GM18861 (cell line): ENCODE results near the gene B3GNT3.

ENCODE experiments used
- ATAC-seq: cut with Tn5 transposase; IDR thresholded peaks from one replicate; pipeline ENCODE4 v1.9.1; 2021; ENCODE audit not compliant: unreplicated experiment

The B3GNT3 gene

GRCh38 chr19:17855280-17856152 lies 60.6 kb downstream of the B3GNT3 start:
- ATAC-seq: no peak

- peak; percentile 90 for ATAC-seq
These were observed 64.8 kb downstream of the B3GNT3 start, which contains the start of gene RPL18A for GRCh38 chr19:17859533-17860330. Gene RPL18A (plus strand): TSS chr19:17859910. CDS start chr19:17859957, 47 bp downstream.

GRCh38 chr19:17860331-17860992 lies 65.5 kb downstream of the B3GNT3 start:
- ATAC-seq: no peak

DNA sequence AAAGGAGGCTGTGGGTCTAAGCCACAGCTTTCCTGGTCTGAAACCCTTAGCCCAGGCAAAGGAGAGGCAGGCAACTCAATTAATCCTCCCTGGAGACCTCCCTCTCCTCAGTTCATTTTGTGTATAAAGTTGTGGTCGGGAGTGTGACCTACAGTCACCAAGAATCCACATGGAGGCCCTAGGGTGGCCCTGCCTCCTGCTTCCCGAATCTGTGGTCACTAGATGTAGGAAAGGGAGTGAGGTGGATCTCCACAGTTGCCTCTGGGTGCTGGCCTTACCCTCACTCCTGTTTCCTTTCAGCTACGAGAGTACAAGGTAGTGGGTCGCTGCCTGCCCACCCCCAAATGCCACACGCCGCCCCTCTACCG lies 66.0 kb downstream of the B3GNT3 start:
- no peak for ATAC-seq

DNA sequence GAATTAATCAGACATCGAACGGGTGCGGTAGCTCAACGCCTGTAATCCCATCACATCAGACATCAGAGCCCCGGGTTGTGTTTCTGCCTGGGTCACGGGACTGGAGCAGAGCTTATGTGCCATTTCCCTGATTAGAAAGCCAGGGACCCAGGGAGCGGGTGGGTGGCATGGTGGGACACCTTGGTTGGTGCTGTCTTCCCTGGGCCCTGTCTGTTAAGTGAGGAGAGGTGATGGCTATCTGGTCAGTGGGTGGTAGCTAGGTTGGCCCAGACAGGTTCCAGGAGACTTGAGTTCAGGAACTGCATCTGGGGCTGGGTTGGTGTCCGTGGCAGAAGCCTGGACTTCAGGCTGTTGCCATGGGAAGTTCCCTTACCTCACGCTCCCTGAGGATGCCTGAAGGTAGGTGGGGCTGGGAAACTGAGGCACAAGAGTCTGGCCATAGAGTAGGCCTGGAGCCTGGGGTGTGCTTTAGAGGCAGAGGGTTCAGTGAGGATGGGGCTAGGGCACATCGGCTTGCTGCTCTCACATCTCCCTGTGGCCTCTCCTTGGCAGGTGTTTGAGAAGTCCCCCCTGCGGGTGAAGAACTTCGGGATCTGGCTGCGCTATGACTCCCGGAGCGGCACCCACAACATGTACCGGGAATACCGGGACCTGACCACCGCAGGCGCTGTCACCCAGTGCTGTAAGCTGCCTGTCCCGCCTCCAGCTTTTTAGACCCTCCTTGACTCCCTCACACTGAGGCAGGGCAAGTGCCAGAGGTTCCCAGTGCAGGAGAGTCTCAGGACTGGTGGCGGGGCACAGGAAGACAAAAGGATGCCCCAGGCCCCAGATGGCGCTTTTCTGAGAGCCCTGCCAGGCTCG lies 66.8 kb downstream of the B3GNT3 start:
- ATAC-seq: no peak

DNA sequence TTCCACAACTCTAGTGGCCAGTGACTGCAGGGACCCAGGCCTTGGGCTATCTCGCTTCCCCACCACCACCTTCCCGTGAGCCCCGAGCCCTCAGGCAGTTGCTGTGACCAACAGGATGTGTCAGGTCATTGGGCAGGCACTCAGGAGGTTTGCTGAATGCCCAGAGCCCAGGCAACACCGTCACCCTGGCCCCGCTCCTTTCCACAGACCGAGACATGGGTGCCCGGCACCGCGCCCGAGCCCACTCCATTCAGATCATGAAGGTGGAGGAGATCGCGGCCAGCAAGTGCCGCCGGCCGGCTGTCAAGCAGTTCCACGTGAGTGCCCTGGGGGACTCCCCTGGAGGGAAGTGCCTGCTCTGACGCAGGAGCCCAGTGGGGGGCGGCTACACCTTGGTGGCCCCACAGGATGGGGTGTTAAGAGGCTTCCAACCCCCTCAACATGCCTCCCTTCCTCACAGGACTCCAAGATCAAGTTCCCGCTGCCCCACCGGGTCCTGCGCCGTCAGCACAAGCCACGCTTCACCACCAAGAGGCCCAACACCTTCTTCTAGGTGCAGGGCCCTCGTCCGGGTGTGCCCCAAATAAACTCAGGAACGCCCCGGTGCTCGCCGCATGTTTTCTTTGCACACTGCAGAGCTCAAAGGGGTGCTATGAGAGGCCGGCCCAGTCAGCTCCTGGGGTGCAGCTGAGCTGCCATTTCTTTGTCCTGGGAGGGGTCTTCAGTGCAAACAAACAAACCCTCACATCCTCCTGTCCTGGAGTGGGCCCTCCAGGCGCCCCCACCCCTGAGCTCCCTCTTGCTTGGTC lies 68.0 kb downstream of the B3GNT3 start:
- no peak for ATAC-seq
